Stimulated activated CD8-positive, alpha-beta memory T cell treated with anti-CD3 and anti-CD28 coated beads, Interleukin-7, amount 100 ng/mL, for 4 hours (primary cell): ENCODE measurements around the gene CDRT15.
"Not testable (repeated sequence)": the region's sequence is repeated elsewhere in the genome, so short reads cannot be mapped to it uniquely, and the experiment has no call there.

ENCODE experiments used
- DNase-seq, 2 donors: peaks; one replicate each; pipeline ENCODE4 v3.0.0-alpha.2; 2020; ENCODE audit warnings: low read depth in 2 of 2

Gene CDRT15

GRCh38 chr17:14206891-14207290 is 29.8 kb downstream of the CDRT15 start:
- no peak for DNase-seq

GRCh38 chr17:14205992-14206461 is 30.6 kb downstream of the CDRT15 start:
- peak; percentile 60 to 65 for DNase-seq

DNA sequence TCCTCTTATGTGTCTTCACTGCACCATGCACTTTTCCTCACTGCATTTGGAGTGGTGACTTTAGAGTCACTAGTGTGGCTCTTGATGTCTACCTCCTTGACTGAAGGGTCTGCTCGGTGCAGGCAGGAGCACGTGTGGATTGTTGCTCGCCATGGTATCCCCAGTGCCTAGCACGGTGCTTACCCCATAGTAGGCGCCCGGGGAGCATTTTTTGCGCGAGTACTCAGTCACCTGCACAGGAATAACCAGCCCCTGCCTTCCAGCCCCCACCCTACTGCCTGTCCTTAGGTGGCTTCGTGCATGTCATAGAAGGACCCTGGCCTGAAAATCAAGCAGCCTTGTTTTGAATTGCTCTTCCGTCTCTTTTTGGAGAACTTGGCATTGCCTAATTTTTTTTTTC is 31.3 kb downstream of the CDRT15 start:
- DNase-seq, result no peak

GRCh38 chr17:14204546-14204945 is 32.1 kb downstream of the CDRT15 start:
- DNase-seq, result no peak

GRCh38 chr17:14204084-14204483 is 32.6 kb downstream of the CDRT15 start:
- no peak for DNase-seq

- DNase-seq, result no peak
Observed at GRCh38 chr17:14203388-14203787, 33.3 kb downstream of the CDRT15 start.

GRCh38 chr17:14202388-14203166 is 34.1 kb downstream of the CDRT15 start:
- no peak for DNase-seq

- DNase-seq, result no peak
Observed at GRCh38 chr17:14201988-14202380, 34.7 kb downstream of the CDRT15 start.

GRCh38 chr17:14201021-14201987 is 35.4 kb downstream of the CDRT15 start:
- peak; percentile 33 to 44 for DNase-seq

GRCh38 chr17:14200354-14200753 is 36.3 kb downstream of the CDRT15 start:
- DNase-seq, result no peak

- no peak for DNase-seq
Observed at GRCh38 chr17:14199601-14200000, 37.1 kb downstream of the CDRT15 start.

GRCh38 chr17:14198575-14198974 is 38.1 kb downstream of the CDRT15 start:
- DNase-seq, result no peak

- no peak for DNase-seq
Observed at GRCh38 chr17:14198013-14198412, 38.6 kb downstream of the CDRT15 start.

DNA sequence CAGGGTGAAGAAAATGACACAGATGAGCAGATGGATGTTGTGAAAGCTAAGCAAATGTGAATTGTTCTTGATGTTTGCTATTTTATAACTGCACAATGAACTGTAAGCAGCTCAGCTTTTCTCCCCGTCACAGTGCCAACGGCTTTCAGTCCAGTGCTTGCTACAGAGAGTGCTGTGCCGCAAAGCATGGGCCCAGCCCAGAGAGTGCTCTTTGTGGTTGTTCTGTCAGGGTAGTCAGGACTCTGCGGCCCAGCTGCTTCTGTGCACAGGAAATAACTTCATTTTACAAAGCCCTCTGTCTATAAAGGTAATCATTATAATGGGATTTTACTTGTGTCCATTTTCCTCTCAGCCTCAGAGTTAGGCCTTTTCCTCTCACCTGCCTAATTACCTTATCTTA is 39.1 kb downstream of the CDRT15 start:
- peak in 1 of 2 donors; percentile 53 for DNase-seq

- DNase-seq, result no peak
Observed at GRCh38 chr17:14197057-14197456, 39.6 kb downstream of the CDRT15 start.

DNA sequence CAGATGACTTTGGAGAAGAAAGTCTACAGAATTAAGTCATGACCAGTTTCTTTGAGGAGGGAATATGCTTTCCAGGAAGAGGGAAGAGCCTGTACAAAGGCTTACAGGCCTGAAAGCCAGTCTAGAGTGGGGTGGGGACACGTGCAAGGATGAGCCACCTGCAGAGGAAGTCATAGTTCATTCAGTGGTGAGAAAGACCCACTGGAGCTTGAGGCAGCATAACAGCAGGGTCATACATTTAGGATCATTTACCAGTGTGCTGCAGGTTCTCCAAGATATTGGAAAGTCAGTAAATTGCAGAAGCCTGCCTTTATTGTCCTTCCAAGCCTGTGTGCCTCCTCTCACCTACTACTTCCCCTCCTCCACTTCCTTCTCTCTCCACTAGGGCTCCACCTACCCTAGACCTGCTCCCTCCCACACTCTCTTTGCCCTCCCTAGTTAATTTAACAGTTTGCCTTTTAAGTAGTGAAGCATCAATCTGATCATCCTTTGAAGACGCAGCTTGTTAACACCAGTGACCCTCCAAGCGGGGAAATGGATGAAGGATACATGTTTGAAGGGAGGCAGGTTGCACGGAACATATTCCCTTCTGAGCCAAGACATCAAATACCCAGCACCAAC is 40.2 kb downstream of the CDRT15 start:
- DNase-seq, result no peak

- not testable (repeated sequence) for DNase-seq
Observed at GRCh38 chr17:14192636-14193344, 43.9 kb downstream of the CDRT15 start.

DNA sequence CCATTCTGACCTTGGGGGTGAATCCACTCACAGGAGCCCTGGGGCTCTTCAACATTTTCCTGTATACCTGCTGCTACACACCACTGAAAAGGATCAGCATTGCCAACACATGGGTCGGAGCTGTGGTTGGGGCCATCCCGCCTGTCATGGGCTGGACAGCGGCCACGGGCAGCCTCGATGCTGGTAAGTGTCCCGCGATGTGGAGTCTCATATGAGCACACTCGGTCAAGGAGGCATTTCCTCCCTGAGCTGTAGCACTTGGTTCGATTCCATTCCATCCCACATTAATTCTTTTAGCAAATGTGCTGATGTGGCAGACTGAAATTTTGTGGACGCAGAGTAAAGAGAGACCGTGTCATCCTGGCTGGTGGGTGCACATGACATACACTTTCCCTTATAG is 44.6 kb downstream of the CDRT15 start:
- DNase-seq, result not testable (repeated sequence)

GRCh38 chr17:14191469-14191868 is 45.2 kb downstream of the CDRT15 start:
- DNase-seq, result not testable (repeated sequence)

GRCh38 chr17:14190774-14191173 is 45.9 kb downstream of the CDRT15 start:
- DNase-seq, result not testable (repeated sequence)

GRCh38 chr17:14186443-14186842 is 50.2 kb downstream of the CDRT15 start:
- not testable (repeated sequence) for DNase-seq
